Dendritic cell treated with granulocyte-macrophage colony-stimulating factor and Interleukin-4, amounts not matched to agents 40 ng/mL and 50 ng/mL, for 4 days (primary cell): ENCODE results near the gene PEX14.

Experiments used
- H3K27ac Mint-ChIP-seq: one replicate; pipeline ENCODE4 v1.8.0; 2022; ENCODE audit warnings: mild to moderate bottlenecking, mixed read lengths
- H3K27me3 Mint-ChIP-seq: one replicate; pipeline ENCODE4 v1.8.0; 2022; ENCODE audit warnings: mild to moderate bottlenecking, mixed read lengths
- H3K36me3 Mint-ChIP-seq: one replicate; pipeline ENCODE4 v1.8.0; 2022; ENCODE audit warnings: low read depth, mixed read lengths
- H3K4me1 Mint-ChIP-seq: one replicate; pipeline ENCODE4 v1.8.0; 2022; ENCODE audit warnings: low read depth, mixed read lengths
- H3K4me3 Mint-ChIP-seq: one replicate; pipeline ENCODE4 v1.8.0; 2022; ENCODE audit warnings: mild to moderate bottlenecking, moderate library complexity, mixed read lengths
- H3K9me3 Mint-ChIP-seq: one replicate; pipeline ENCODE4 v1.8.0; 2022; ENCODE audit warnings: mixed read lengths
- intact Hi-C: fragments of 100-400 bp; cut with micrococcal nuclease; formaldehyde crosslinking; loops from one replicate; pipeline ENCODE4 v1.15.0; 2022

Gene PEX14

DNA sequence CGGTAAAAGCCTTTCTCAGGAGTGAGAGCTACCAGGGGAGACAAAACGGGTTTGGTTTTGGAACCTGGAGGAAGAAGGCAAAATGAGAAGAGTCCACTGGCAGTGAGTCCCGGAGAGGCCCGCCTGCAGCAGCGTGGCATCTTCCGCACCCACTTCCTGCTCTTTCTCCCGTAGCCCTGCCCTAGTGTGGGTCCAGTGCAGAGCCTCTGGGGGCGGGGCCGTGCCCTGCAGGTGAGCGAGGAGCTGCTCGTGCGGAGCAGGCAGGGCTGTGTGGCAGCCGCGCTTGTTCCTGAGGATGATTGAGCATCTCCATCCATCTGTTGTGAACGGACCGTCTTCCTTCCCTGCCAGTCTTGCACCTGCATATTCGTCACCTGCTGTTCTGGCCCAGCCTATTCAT, 66.5 kb downstream of the PEX14 start:
- Mint-ChIP-seq H3K4me1 (no peaks in the 10 kb centered on the region), H3K4me3 (no peak overlapping the region), H3K27ac (no peak overlapping the region), H3K27me3 (no peaks in the 10 kb centered on the region), H3K36me3 (peaks cover 48% of the 10 kb centered on the region), H3K9me3 (no peaks in the 10 kb centered on the region)
- intact Hi-C loops, result no loop called here

DNA sequence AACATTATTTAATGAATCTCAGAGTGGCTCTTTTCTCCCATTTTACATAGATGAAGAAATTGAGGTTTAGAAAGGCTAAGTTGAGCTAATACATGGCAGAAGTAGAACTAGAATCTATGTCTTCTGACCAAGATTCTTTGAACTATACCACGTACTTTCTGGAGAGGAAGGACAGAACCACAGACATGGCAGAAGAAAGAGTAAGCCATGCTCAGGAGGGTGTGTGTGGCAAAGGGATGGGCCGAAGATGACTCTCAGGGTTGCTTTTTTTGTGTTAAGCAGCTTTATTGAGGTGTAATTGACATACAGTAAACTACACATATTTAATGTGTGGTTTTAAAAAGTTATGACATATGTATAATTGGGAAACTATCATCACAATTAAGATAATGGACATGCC, 69.5 kb downstream of the PEX14 start:
- Mint-ChIP-seq H3K36me3 (peaks cover 30% of the 10 kb centered on the region), H3K4me3 (no peak overlapping the region), H3K27ac (no peak overlapping the region), H3K4me1 (no peaks in the 10 kb centered on the region), H3K9me3 (no peaks in the 10 kb centered on the region), H3K27me3 (no peaks in the 10 kb centered on the region)
- intact Hi-C loops, result no loop called here

DNA sequence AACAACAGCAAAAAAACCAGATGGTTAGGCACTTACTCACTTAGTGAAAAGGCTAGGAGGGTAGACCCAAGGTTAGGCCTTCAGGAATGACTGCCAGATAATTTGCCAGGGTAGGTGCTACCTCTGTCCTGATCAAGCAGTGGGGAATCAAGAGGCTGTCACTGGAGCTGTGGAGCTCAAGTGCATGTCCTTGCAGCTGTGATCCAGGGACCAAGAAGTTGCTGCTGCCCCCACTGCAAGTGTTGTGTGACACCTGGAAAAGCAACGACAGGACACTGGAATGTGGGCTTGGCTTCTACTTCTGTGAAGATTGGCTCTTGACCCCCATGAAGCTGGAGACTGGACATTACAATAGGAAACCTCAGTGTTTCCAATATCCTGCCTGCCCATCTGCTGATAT, 72.1 kb downstream of the PEX14 start:
- Mint-ChIP-seq H3K4me1 (no peaks in the 10 kb centered on the region), H3K9me3 (no peaks in the 10 kb centered on the region), H3K4me3 (no peak overlapping the region), H3K36me3 (peaks cover 17% of the 10 kb centered on the region), H3K27me3 (no peaks in the 10 kb centered on the region), H3K27ac (no peak overlapping the region)
- intact Hi-C loops, result no loop called here

DNA sequence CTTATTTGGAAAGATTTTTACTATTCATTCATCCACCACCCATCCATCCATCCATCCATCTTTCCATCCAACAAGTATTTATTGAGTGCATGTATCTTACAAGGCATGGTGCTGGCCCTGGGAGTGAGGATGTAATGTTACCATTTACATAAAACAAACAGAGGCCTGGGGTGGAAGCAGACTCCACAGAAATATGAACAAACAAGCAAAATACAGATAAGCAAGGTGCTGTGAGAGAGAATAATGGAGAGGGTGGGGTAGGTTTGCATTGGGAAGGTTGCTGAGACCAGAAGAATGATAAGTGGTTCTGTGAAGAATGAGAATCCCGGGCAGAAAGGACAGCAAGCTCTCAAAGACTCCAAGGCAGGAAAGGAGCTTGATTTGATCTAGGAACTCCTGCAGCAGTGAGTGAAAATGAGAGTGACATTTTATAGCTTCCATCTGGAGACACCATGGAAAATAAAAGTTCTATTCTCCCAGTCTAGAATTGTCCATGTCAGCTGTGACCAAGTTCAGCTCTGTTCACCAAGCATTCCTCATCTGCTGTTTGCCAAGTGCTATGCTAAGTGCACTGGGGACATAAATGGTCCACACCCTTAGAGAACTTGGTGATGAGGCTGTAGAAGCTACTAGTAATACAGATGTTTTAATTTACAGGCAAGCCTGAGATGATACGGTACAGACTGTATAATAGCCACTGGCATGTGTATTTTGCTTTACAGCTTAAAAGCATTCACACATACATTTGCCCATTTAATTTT, 75.3 kb downstream of the PEX14 start:
- intact Hi-C loops, result no loop called here
- H3K36me3 Mint-ChIP-seq, result peaks cover 7% of the 10 kb centered on the region
- no peaks in the 10 kb centered on the region for H3K27me3 Mint-ChIP-seq
- H3K9me3 Mint-ChIP-seq, result no peaks in the 10 kb centered on the region
- no peak overlapping the region for H3K27ac Mint-ChIP-seq
- no peak overlapping the region for H3K4me3 Mint-ChIP-seq
- peaks cover 11% of the 10 kb centered on the region for H3K4me1 Mint-ChIP-seq

DNA sequence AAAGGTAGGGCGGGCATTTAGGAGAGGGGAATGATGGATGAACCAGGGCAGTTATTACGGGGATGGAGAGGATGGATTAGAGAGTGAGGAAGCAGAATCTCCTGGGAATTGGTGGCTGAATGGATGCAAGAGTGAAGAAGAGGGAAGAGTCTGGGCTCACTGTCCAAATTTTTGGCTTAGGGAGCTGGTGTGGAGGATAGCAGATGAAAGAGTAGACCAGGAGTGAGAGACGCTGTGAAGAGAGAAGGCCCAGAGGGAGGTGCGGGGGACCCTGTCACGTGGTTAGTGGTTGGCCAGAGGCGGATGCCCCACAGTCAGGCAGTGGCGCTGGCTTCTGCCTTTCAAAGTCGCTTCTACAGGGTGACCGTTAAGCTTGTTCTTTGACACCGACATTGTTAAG, 78.4 kb downstream of the PEX14 start:
- Mint-ChIP-seq H3K4me1 (peaks cover 11% of the 10 kb centered on the region), H3K9me3 (no peaks in the 10 kb centered on the region), H3K27me3 (no peaks in the 10 kb centered on the region), H3K36me3 (no peaks in the 10 kb centered on the region), H3K4me3 (no peak overlapping the region), H3K27ac (no peak overlapping the region)
- intact Hi-C loops, result no loop called here

DNA sequence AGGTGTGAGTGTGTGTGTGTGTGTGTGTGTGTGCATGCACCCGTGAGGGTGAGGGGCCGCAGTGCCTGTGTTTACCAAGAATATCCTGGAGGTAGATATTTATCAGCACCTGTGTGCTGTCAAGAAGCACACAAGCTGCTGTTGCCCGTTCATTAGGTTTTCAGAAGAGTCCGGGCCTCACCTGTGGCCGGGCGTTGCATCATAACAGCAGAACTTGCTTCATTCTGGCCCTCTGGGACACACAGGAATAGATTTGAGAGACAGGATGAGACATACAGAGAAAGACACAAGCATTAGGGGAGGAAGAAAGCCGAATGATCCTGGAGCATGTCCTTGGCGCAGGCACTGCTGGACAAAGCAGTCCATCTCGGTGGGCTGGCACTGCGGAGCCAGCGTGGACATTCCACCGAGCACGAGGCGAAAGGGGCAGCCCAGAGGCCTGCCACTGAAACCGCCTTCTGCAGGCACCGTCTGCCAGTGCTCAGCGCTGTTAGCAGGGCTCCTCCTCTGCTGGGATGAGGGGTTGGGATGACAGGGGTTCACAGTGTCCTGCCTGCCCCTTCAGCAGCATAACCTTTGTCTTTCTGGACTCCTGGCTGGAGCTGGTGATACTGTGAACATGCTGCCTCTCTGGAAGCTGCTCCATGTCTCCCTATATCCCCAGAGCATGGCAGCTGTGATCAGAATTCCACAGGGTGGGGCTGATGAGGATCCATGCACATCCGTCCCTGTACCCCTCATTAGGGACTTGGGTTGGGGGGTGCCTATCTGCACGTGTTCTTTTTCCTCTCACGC, 81.1 kb downstream of the PEX14 start:
- H3K9me3 Mint-ChIP-seq, result no peaks in the 10 kb centered on the region
- H3K27ac Mint-ChIP-seq, result no peak overlapping the region
- H3K4me1 Mint-ChIP-seq, result peaks cover 11% of the 10 kb centered on the region
- H3K36me3 Mint-ChIP-seq, result peaks cover 5% of the 10 kb centered on the region
- H3K27me3 Mint-ChIP-seq, result no peaks in the 10 kb centered on the region
- intact Hi-C loops, result no loop called here
- H3K4me3 Mint-ChIP-seq, result no peak overlapping the region

DNA sequence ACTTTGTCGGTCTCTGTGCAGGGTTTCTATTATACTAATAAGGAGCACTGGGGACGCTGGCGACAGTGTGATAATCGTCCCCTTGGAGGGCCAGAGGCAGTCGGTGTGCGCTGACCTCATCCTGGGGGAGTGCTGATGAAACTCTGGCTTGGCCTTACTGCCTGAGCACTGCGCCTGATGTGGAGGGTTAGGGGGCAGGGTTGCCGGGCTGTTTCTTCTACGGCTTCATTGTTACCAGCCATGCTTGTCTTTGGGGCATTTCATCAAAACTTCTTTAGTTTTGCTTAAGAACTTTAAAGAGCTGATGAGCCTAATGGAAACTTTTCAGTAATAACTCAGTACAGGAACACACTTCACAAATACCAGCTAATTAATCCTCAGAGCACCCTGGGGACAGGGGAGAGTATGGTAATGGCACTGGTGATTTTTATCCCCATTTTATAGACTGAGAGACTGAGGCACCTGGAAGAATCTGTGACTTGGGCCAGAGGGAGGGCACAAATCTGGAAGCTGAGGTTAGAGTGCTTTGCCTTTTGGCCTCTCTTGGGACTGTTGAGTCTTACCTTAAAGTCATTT, 81.8 kb downstream of the PEX14 start:
- Mint-ChIP-seq H3K27ac (no peak overlapping the region), H3K36me3 (peaks cover 5% of the 10 kb centered on the region)
- intact Hi-C loops, result no loop called here

DNA sequence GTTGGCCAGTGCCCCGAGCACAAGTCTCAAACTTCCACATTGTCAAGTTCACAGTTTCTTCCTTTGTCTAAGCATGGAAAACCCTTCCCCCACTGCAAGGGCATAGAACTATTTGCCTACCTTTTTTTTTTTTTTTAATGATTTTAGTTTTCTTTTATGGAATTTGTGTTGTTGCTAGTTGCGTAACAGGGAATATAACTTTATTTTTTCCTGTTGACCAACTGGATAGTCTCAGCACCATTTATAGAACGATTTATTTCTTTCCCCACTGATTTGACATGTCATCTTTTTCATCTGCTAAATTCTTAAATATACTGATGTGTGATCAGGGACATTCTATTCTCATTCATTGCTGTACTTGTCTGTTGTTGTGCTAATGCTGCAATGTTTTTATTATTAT, 83.0 kb downstream of the PEX14 start:
- Mint-ChIP-seq H3K27ac (no peak overlapping the region), H3K27me3 (no peaks in the 10 kb centered on the region), H3K4me3 (no peak overlapping the region), H3K36me3 (peaks cover 8% of the 10 kb centered on the region), H3K4me1 (peaks cover 11% of the 10 kb centered on the region), H3K9me3 (no peaks in the 10 kb centered on the region)
- intact Hi-C loops, result no loop called here

More for the DNA sequence above, 81.8 kb downstream of the PEX14 start:
- H3K4me3 Mint-ChIP-seq, result no peak overlapping the region
- no peaks in the 10 kb centered on the region for H3K9me3 Mint-ChIP-seq
- no peaks in the 10 kb centered on the region for H3K27me3 Mint-ChIP-seq
- peaks cover 11% of the 10 kb centered on the region for H3K4me1 Mint-ChIP-seq

DNA sequence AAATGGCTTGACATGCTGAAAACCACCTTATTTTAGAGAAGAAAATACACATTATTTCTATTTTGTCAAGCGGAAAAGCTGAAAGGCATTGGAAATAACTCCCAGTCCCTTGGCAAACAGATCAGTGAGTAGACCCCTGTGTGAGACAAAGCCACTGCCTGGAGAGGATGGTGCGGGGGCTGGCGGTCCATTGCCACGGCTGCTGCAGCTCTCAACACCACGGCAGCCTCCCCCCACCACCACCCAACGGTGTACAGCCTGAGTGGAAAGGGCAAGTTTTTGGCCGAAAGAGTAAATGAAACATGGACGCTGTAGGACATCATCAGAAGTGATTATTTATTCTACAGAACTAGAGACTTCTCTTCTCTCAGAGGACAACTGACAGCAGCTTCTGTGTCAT, 84.6 kb downstream of the PEX14 start:
- Mint-ChIP-seq H3K4me3 (no peak overlapping the region), H3K9me3 (peaks cover 14% of the 10 kb centered on the region), H3K27ac (no peak overlapping the region), H3K27me3 (no peaks in the 10 kb centered on the region), H3K4me1 (no peaks in the 10 kb centered on the region), H3K36me3 (peaks cover 25% of the 10 kb centered on the region)
- intact Hi-C loops, result no loop called here

DNA sequence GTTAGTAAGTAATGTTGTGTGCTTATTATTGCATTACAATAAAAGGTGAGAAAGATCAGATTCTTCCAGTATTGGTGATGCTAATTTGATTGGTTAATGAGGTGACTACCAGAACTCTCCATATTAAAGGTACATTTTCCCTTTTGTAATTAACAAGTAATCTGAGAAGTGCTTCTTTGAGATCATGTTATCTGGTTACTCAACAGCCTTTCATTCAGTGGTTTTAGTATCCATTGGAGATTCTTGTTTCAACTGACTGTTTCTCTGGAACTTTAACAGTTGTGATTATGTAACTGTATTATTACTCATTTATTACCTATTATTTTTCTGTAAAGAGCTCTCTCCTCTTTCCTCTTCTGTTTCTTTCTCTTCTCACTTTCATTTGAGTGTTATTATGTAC, 86.7 kb downstream of the PEX14 start:
- no peak overlapping the region for H3K4me3 Mint-ChIP-seq
- H3K9me3 Mint-ChIP-seq, result peaks cover 16% of the 10 kb centered on the region
- intact Hi-C loops, result no loop called here
- no peaks in the 10 kb centered on the region for H3K4me1 Mint-ChIP-seq
- peaks cover 26% of the 10 kb centered on the region for H3K36me3 Mint-ChIP-seq
- H3K27me3 Mint-ChIP-seq, result no peaks in the 10 kb centered on the region
- H3K27ac Mint-ChIP-seq, result no peak overlapping the region

DNA sequence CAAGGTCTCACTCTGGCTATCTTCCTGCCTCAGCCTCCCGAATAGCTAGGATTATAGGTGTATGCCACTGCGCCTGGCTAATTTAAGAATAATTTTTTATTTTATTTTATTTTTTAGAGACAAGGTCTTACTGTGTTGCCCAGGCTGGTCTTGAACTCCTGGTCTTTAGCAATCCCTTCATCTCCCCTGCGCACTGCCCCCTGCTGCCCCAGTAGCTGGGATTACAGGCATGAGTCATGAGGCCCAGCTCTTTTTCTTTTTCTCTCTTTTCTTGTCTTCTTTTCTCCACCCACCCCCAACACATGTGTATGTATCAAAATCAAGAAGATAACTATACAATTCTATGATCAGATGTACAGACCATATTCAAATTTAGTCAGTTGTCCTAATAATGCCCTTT, 87.2 kb downstream of the PEX14 start:
- H3K4me3 Mint-ChIP-seq, result no peak overlapping the region
- intact Hi-C loops, result no loop called here
- H3K36me3 Mint-ChIP-seq, result peaks cover 26% of the 10 kb centered on the region
- no peak overlapping the region for H3K27ac Mint-ChIP-seq
- no peaks in the 10 kb centered on the region for H3K27me3 Mint-ChIP-seq
- peaks cover 16% of the 10 kb centered on the region for H3K9me3 Mint-ChIP-seq
- no peaks in the 10 kb centered on the region for H3K4me1 Mint-ChIP-seq

DNA sequence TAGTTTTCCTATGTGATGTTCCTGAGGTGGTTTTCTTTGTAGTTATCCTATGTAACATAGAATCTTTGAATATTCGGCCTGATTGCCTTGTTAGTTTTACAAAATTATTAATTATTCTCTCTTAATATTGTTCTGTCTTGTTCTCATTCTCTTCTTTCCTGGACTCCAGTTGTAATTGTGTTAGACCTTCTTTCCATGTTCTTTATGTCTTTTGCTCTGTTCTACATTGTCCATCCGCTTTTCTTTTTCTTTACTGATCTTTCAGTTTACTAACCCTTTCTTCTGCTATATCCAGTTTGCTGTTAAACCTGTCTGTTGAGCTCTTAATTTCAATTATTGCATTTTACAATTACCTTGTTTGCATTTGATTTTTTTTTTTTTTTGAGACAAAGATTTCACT, 89.3 kb downstream of the PEX14 start:
- Mint-ChIP-seq H3K36me3 (peaks cover 26% of the 10 kb centered on the region), H3K27ac (no peak overlapping the region), H3K4me1 (no peaks in the 10 kb centered on the region)

DNA sequence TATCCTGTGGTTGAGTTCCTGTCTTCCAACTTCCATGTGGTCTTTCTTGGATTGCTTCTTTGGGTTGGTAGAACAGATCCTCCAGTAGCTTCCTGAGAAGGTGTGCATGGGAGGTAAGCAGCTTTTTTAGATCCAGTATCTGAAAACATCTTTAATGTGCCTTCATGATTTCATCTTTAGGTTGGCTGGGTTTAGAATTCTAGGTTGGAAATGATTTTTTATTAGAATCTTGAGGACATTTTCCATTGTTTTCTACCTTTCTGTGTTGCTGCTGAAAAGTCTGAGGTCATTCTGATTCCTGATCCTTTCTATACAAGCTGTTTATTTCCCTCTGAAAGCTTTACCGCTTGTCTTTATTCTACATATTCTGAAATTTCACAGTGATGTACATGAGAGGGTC, 94.8 kb downstream of the PEX14 start:
- no peak overlapping the region for H3K27ac Mint-ChIP-seq
- no peak overlapping the region for H3K4me3 Mint-ChIP-seq
- no peaks in the 10 kb centered on the region for H3K27me3 Mint-ChIP-seq
- intact Hi-C loops, result no loop called here
- peaks cover 10% of the 10 kb centered on the region for H3K36me3 Mint-ChIP-seq
- H3K9me3 Mint-ChIP-seq, result peaks cover under 1% of the 10 kb centered on the region
- H3K4me1 Mint-ChIP-seq, result peaks cover 2% of the 10 kb centered on the region

More for the DNA sequence above, 89.3 kb downstream of the PEX14 start:
- H3K27me3 Mint-ChIP-seq, result no peaks in the 10 kb centered on the region
- intact Hi-C loops, result no loop called here
- H3K9me3 Mint-ChIP-seq, result peaks cover 16% of the 10 kb centered on the region
- no peak overlapping the region for H3K4me3 Mint-ChIP-seq

DNA sequence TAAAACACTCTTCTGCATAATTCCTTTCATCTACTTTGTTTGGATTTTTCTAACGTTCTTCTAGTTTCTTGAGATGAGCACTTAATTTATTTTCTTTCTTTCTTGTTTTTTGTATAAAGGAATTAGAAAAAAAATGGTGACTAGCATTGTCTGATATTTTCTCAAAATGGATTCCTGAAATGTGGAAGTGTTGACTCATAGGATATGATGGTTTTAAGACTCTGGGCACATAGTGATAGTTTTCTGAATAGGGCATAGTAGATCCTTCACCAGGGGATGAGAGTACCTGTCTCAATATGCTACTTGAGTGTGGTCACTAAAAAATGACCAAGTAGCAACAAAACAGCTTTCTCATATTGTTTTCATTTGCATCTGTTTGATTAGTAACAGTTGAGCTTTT, 100.9 kb downstream of the PEX14 start:
- Mint-ChIP-seq H3K36me3 (peaks cover 27% of the 10 kb centered on the region), H3K9me3 (peaks cover 20% of the 10 kb centered on the region), H3K4me3 (no peak overlapping the region), H3K27me3 (no peaks in the 10 kb centered on the region), H3K27ac (no peak overlapping the region), H3K4me1 (peaks cover 8% of the 10 kb centered on the region)
- intact Hi-C loops, result no loop called here
